ENCODE measurements around the gene SH3PXD2A.

SH3PXD2A gene

DNA sequence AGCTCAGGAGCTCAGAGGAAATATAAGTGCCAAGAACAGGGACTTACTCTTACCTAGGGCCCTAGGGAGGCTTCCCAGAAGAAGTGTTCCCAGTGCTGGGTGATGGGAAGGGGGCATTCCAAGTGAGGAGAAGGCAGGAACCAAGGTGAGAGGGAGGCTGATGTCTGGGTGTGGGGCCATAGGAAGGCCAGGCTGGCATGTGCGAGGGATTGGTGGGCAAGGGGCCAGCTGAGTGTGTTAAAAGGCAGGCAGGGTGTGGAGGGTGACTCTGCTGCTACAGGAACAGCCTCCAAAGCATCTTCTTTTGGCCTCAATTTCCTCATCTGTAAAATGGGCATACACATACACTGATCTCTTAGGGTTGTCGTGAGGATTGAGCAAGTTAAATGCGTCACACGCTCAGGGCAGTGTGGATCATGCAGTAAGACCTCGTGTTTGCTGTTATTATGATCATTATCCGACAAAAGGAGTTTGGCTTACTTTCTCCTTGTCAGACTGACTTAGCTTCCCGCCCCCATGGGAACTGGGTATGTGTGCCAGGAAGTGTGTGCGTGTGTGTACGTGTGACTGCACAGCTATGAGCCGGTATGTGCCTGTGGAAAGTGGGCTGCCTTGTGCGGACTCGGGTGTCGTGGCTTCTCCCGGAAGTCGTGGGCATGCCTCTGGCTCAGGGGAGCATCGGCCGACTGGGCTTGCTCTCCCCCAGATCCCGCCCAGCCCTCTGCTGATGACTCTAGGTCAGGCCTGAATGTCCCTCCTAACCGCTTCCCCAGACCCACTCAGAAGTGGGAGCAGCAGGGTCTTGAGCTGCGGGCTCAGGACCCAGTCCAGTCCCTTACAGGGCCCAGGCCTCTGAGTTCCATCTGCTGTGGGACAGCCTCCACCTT, 302.3 kb downstream of the SH3PXD2A start:
- Histone ChIP-seq H3K36me3 (ENCODE audit: control insufficient read depth, insufficient read depth, low read length) (no peaks in the 10 kb centered on the region), H3K4me1 (ENCODE audit: control insufficient read depth, insufficient read depth, low read length) (peaks cover 4% of the 10 kb centered on the region), H3K4me3 (ENCODE audit: low read length) (no peak overlapping the region), H3K27ac (ENCODE audit: low read depth, low read length) (no peak overlapping the region), H3K9ac (ENCODE audit: low read length) (no peak overlapping the region), H3K27me3 (ENCODE audit: control insufficient read depth, insufficient read depth, low read length) (no peaks in the 10 kb centered on the region)

DNA sequence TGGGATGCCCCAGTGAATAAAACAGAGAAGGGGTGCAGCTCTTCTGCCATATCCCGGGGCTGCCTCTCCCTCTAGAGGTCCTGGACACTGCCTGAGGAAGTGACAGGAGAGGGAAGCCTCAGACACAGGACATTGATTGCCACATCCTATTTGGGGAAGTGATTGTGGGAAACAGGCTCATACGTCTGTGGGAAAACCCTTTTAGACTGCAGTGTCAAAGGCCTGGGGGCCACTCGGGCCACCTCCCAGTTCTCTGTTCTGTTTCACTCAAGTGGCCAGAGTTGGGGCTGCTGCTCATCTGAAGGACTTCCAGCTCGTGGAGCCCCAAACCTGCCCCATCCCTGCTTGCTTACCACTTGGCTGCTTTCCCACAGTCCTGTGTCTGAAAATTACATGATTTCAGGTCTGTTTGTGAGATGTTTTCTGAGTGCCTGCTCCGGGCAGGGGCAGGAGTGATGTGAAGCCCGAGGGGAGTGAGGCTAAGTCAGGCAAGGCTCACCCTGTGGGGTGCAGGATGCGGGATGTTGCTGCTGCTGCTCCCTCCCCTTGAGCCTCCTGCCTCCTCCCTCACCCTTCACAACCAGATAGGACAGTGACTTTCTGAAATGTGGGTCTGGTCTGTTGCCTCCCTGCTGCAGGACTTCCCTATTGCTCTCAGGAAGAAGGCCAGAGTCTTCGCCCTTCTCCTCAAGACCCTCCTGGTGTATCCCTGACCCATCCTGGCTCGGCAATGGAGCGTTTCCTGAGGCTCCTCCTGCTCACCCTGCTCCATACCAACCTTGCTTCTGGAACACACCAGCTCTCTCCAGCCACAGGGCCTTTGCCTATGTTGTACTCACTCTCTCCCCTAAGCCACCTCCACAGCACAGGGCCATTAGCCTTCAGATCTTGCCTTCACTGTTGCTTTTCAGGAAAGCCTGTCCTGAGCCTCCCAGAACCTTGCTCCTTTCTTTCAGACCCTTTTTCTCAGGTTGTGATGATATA, 303.5 kb downstream of the SH3PXD2A start:
- H3K27ac ChIP-seq (ENCODE audit: low read depth, low read length): no peak overlapping the region
- H3K9ac ChIP-seq (ENCODE audit: low read length): no peak overlapping the region
- H3K4me3 ChIP-seq (ENCODE audit: low read length): no peak overlapping the region
- no peaks in the 10 kb centered on the region for H3K27me3 ChIP-seq (ENCODE audit: control insufficient read depth, insufficient read depth, low read length)
- peaks cover 4% of the 10 kb centered on the region for H3K4me1 ChIP-seq (ENCODE audit: control insufficient read depth, insufficient read depth, low read length)
- no peaks in the 10 kb centered on the region for H3K36me3 ChIP-seq (ENCODE audit: control insufficient read depth, insufficient read depth, low read length)

DNA sequence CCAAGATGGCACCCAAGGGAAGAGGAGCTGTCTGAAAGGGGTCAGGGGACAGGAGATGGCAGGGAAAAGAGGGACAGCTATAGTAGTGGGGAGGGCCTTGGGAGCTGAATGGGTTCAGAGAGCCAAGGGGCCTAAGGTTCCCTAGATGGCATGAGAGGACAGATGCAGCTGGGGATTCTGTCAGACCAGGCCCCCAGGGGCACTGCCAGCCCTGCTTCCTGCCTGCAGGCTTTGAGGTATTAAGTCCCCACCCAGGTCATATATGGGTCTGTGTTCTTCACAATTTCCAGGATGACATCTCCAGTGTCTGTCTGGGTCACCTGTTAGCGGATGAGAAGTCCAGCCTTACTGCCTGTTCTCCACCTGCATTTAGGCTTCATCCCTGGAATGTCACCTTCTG, 305.1 kb downstream of the SH3PXD2A start:
- Histone ChIP-seq H3K27ac (ENCODE audit: low read depth, low read length) (no peak overlapping the region), H3K4me3 (ENCODE audit: low read length) (no peak overlapping the region), H3K36me3 (ENCODE audit: control insufficient read depth, insufficient read depth, low read length) (no peaks in the 10 kb centered on the region), H3K9ac (ENCODE audit: low read length) (no peak overlapping the region), H3K4me1 (ENCODE audit: control insufficient read depth, insufficient read depth, low read length) (peaks cover 4% of the 10 kb centered on the region), H3K27me3 (ENCODE audit: control insufficient read depth, insufficient read depth, low read length) (no peaks in the 10 kb centered on the region)

DNA sequence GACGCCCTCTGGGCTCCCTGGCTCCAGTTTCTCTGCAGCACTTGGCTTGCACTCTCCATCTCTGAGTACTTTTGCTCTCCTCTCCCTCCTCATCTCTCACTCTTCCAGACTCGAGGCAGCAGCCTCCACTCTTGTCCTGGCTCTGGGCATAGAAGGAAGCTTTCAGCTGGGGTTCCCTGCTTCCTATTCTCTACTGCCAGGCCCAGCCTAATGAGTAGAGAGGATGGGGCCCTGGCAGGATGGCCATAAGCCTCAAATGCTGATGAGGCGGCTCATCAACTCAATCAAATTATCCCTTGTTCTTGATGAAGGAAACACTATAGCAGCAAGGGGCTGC, 306.1 kb downstream of the SH3PXD2A start:
- H3K27ac ChIP-seq (ENCODE audit: low read depth, low read length): no peak overlapping the region
- H3K9ac ChIP-seq (ENCODE audit: low read length): no peak overlapping the region

DNA sequence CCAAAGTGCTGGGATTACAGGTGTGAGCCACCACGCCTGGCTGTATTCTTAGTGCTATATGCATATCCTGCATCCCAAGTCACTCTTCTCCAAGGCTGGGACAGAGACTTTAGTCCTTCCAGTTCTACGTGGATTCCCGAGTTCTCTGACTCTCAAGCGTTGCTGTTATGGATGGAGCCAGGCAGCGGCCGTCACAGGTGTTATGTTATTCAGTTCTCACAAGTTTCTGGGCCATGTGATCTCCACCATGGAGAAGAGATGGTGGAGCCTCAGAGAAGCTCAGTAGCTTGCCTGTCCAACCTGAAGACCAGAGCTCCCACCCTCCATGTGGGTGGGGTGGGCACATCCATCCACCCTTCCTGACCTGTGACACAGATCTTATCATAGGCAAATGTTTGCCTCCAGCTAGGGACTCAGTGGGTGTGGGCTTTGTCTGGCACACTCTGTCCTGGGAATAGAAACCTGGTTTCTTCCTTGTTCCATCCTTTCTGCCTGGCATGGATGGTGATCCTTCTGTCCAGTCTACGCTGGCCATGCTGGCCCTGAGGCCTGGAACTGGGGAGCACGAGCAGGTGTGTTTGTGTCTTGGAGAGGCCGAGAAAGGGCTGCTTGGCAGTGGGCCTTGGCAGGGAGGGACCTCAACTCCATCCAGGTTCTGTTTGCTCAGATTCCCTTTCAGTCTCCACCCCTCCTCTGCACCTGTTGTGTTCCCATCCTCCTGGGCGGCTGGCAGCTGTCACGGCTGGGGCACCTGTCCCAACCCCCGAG, 306.6 kb downstream of the SH3PXD2A start:
- Histone ChIP-seq H3K4me1 (ENCODE audit: control insufficient read depth, insufficient read depth, low read length) (no peaks in the 10 kb centered on the region), H3K9ac (ENCODE audit: low read length) (no peak overlapping the region), H3K27me3 (ENCODE audit: control insufficient read depth, insufficient read depth, low read length) (no peaks in the 10 kb centered on the region), H3K4me3 (ENCODE audit: low read length) (no peak overlapping the region), H3K36me3 (ENCODE audit: control insufficient read depth, insufficient read depth, low read length) (no peaks in the 10 kb centered on the region), H3K27ac (ENCODE audit: low read depth, low read length) (no peak overlapping the region)

More for the DNA sequence above, 306.1 kb downstream of the SH3PXD2A start:
- Histone ChIP-seq H3K36me3 (ENCODE audit: control insufficient read depth, insufficient read depth, low read length) (no peaks in the 10 kb centered on the region), H3K4me1 (ENCODE audit: control insufficient read depth, insufficient read depth, low read length) (no peaks in the 10 kb centered on the region), H3K4me3 (ENCODE audit: low read length) (no peak overlapping the region), H3K27me3 (ENCODE audit: control insufficient read depth, insufficient read depth, low read length) (no peaks in the 10 kb centered on the region)

DNA sequence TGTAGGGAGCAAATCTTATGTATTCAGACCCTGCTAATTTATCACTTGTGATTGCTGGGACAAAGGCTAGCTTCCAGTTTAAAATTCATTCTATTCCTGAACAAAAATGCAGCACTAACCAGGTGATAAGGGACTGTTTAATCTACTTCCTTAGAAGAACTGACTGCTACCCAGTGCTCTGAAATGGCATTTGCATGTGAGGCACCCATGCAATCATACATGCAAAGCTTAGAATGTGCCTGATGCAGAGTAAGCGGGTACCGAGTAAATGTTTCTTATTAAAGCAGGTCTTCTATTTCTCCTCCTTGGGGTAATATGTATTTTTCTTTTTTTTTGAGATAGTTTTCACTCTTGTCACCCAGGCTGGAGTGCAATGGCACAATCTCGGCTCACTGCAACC, 307.4 kb downstream of the SH3PXD2A start:
- H3K27ac ChIP-seq (ENCODE audit: low read depth, low read length): no peak overlapping the region

DNA sequence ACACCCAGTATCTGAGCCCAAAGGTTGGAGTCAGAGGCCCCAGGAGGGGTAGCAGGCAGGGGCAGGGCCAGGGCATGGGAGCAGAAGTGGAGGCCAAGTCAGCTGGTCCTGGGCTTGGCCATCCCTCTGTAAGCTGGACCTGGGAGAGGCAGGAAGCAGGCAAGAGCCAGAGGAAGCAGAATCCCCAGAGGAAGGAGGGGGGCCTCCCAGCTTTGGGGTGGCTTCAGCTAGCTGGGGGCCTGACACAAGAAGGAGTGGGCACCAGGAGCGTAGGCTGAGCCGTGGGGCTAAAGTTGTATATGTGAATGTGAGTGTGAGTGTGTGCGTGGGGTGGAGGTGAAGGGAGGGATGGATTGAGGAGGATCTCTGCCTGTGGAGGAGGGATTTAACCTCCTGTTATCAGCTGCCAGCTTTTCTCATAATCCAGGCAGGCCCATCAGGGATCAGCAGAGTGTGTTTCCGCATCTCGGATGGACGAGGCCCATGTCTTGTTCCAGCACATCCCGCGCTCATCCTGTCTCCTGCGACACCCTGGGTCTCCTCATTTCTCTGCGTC, 307.9 kb downstream of the SH3PXD2A start:
- Histone ChIP-seq H3K27ac (ENCODE audit: low read depth, low read length) (no peak overlapping the region), H3K4me1 (ENCODE audit: control insufficient read depth, insufficient read depth, low read length) (peaks cover 4% of the 10 kb centered on the region), H3K9ac (ENCODE audit: low read length) (no peak overlapping the region), H3K27me3 (ENCODE audit: control insufficient read depth, insufficient read depth, low read length) (no peaks in the 10 kb centered on the region), H3K36me3 (ENCODE audit: control insufficient read depth, insufficient read depth, low read length) (no peaks in the 10 kb centered on the region), H3K4me3 (ENCODE audit: low read length) (no peak overlapping the region)

More for the DNA sequence above, 307.4 kb downstream of the SH3PXD2A start:
- H3K4me1 ChIP-seq (ENCODE audit: control insufficient read depth, insufficient read depth, low read length): peaks cover 4% of the 10 kb centered on the region
- no peak overlapping the region for H3K9ac ChIP-seq (ENCODE audit: low read length)
- H3K36me3 ChIP-seq (ENCODE audit: control insufficient read depth, insufficient read depth, low read length): no peaks in the 10 kb centered on the region
- H3K27me3 ChIP-seq (ENCODE audit: control insufficient read depth, insufficient read depth, low read length): no peaks in the 10 kb centered on the region
- no peak overlapping the region for H3K4me3 ChIP-seq (ENCODE audit: low read length)

DNA sequence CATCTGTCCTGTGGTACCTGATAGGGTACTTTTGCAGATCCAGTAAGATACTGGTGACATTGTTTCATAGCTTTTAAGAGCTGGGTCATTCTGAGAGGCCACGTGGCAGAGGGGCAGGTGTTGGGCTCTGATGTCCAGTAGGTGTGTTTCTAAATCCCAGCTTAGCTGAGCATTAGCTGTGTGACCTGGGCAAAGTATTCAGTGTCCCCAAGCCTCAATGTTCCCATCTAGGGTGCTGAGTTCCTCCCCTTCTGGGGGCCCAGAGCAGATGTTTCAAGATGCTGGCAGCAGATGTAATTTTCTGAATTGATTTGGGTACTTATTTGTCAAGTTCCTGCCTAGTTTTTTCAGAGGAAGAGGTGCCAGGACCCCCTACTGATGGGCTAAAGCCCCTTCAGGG, 309.0 kb downstream of the SH3PXD2A start:
- H3K4me1 ChIP-seq (ENCODE audit: control insufficient read depth, insufficient read depth, low read length): peaks cover 4% of the 10 kb centered on the region
- H3K4me3 ChIP-seq (ENCODE audit: low read length): no peak overlapping the region
- no peaks in the 10 kb centered on the region for H3K36me3 ChIP-seq (ENCODE audit: control insufficient read depth, insufficient read depth, low read length)
- no peaks in the 10 kb centered on the region for H3K27me3 ChIP-seq (ENCODE audit: control insufficient read depth, insufficient read depth, low read length)
- H3K27ac ChIP-seq (ENCODE audit: low read depth, low read length): no peak overlapping the region
- H3K9ac ChIP-seq (ENCODE audit: low read length): no peak overlapping the region

DNA sequence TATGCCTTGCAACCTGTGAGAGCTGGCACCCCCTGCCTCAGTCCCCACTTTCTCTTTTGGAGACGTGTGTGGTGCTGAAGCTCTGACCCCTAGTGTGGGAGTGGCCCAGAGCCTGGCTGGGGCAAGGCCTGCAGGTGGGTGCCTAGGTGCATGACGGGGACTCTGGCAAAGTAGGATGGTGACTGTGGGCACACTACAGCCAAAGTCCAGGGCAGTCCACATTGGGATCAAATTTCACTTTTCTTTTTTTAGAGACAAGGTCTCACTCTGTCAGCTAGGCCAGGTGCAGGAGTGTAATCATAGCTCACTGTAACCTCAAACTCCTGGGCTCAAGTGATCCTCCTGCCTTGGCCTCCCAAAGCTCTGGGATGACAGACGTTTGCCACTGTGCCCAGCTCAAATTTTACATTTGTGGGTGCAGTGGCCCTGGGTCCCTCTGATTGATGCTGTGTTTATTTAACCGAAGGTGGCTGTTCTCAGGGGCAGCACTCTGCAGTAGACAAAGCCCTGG, 309.6 kb downstream of the SH3PXD2A start:
- Histone ChIP-seq H3K9ac (ENCODE audit: low read length) (no peak overlapping the region), H3K4me1 (ENCODE audit: control insufficient read depth, insufficient read depth, low read length) (peaks cover 4% of the 10 kb centered on the region), H3K4me3 (ENCODE audit: low read length) (no peak overlapping the region), H3K27ac (ENCODE audit: low read depth, low read length) (no peak overlapping the region), H3K36me3 (ENCODE audit: control insufficient read depth, insufficient read depth, low read length) (no peaks in the 10 kb centered on the region), H3K27me3 (ENCODE audit: control insufficient read depth, insufficient read depth, low read length) (no peaks in the 10 kb centered on the region)

DNA sequence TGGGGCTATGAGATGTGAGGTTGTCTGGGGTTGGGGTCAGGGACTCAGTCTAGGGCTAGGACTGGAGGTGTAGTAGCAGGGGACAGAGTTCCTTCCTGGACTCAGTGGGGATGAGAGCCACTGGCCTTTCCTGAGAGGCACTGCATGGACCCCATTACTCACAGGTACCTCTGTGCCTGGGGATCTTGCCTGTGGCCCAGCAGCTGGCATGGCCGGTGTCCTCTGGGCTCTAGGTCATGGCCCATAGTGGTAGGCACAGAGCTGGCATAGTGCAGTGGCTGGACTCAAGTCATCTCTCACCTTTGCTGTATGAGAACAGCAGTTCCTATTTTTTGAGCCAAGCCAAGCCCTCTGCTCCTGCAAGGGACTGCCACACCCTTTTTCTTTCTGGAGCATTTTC, 310.0 kb downstream of the SH3PXD2A start:
- Histone ChIP-seq H3K4me1 (ENCODE audit: control insufficient read depth, insufficient read depth, low read length) (peaks cover 4% of the 10 kb centered on the region), H3K27ac (ENCODE audit: low read depth, low read length) (no peak overlapping the region), H3K9ac (ENCODE audit: low read length) (no peak overlapping the region), H3K27me3 (ENCODE audit: control insufficient read depth, insufficient read depth, low read length) (no peaks in the 10 kb centered on the region), H3K4me3 (ENCODE audit: low read length) (no peak overlapping the region), H3K36me3 (ENCODE audit: control insufficient read depth, insufficient read depth, low read length) (no peaks in the 10 kb centered on the region)

DNA sequence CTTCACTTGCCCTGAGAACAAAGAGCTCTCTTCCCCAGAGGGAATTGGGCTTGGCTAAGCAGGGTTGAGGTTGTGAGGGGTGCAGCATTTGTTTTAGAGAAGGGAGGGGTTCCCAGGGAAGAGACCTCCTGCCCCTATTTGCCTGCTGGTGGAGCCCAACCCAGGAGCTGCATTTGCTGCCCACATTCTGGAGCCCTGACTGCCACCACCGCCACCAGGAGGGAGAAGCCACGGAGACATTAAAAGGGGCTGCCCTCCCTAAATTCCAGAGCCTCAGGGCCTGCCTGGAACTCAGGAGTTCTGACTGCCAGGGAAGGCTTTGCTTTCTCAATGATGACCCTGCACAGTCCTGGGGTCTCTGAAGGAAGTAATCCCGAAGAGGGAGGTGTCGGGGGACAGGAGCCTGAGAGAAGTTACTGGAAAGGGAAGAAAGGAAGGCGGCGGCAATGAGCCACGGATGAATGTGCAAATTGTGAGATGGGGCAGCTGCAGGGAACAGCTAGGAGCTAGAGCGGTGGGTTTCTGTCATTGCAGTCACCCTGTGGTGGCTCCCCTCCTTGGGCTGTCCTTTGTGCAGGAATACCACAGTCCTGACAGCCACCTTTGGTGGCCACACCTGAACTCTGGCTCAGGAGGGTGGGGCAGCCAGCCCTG, 310.6 kb downstream of the SH3PXD2A start:
- no peaks in the 10 kb centered on the region for H3K27me3 ChIP-seq (ENCODE audit: control insufficient read depth, insufficient read depth, low read length)
- H3K9ac ChIP-seq (ENCODE audit: low read length): no peak overlapping the region
- H3K4me3 ChIP-seq (ENCODE audit: low read length): no peak overlapping the region
- H3K27ac ChIP-seq (ENCODE audit: low read depth, low read length): no peak overlapping the region
- H3K36me3 ChIP-seq (ENCODE audit: control insufficient read depth, insufficient read depth, low read length): no peaks in the 10 kb centered on the region
- H3K4me1 ChIP-seq (ENCODE audit: control insufficient read depth, insufficient read depth, low read length): peaks cover 4% of the 10 kb centered on the region

All from rectal smooth muscle tissue (tissue), 1 donor.